Progenitor cell of endocrine pancreas (in vitro differentiated cells): ENCODE results near the gene SGSM1. TPM values are rescaled to one million over a fixed set of nuclear protein-coding genes. Genes with fewer than 3 reads are reported as not detected.
A peak's percentile ranks its signal among the peaks of the same experiment; 100 is the strongest.

Experiments
- DNase-seq: peaks from one replicate; pipeline ENCODE4 v3.0.0; 2021; ENCODE audit warnings: low spot score; ENCODE audit not compliant: unreplicated experiment
- H3K27ac Mint-ChIP-seq: 2 replicates; pipeline ENCODE4 v1.8.0; 2021; ENCODE audit warnings: mild to moderate bottlenecking, moderate library complexity, mixed read lengths
- H3K27me3 Mint-ChIP-seq: 2 replicates; pipeline ENCODE4 v1.8.0; 2021; ENCODE audit warnings: mixed read lengths
- H3K36me3 Mint-ChIP-seq: 2 replicates; pipeline ENCODE4 v1.8.0; 2022; ENCODE audit warnings: mixed read lengths; ENCODE audit not compliant: insufficient read depth
- H3K4me1 Mint-ChIP-seq: 2 replicates; pipeline ENCODE4 v1.8.0; 2021; ENCODE audit warnings: low read depth, mixed read lengths
- H3K4me3 Mint-ChIP-seq: 2 replicates; pipeline ENCODE4 v1.8.0; 2021; ENCODE audit warnings: low read depth, mild to moderate bottlenecking, moderate library complexity, mixed read lengths
- H3K9me3 Mint-ChIP-seq: 2 replicates; pipeline ENCODE4 v1.8.0; 2021; ENCODE audit warnings: low read depth, mixed read lengths
- CTCF ChIP-seq: fragments of 200-600 bp; sonication (generic); IDR thresholded peaks from one replicate; pipeline ENCODE4 v1.5.0; 2021; ENCODE audit warnings: antibody characterized with exemption, mild to moderate bottlenecking; ENCODE audit not compliant: unreplicated experiment
- total RNA-seq: library from RNA; stranded (reverse); gene quantifications from 2 replicates; pipeline ENCODE4 v1.2.1, GENCODE V29; 2021

Gene SGSM1
- total RNA-seq, 1 donor from 2014 or later, result 3.9 TPM

- no peaks in the 10 kb centered on the region for H3K9me3 Mint-ChIP-seq
Observed at GRCh38 chr22:24761888-24762675, 43.9 kb upstream of the SGSM1 start.

DNA sequence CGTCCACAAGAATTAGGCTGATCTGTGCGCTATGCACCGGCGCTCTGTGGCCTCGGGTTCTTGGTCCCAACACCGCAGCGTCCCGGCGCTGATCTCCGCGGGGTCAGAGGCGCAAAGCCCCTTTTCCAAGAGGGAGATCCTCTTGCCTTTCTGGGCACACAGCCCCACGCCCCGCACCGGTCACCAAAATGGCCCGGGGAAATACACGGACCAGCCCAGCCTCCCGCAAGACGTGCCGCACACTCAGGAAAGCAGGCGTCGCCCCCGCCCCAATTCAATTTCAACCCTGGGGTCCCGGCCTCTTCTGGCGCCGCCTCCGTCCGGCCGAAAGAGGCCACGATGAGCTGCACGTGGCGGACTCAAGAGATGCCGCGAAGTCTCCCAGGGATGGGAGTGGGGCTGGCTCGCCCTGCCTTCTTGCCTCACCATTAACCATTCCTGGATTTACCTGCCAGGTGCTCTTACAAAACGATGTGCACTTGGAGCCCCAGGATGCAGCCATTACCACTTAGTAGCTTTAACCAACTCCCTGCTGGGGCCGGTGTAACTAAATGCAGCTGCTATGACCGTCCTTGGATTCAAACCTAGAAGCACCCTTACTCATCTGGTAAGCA is 42.0 kb upstream of the SGSM1 start:
- no peak overlapping the region for H3K4me3 Mint-ChIP-seq
- no peak for TF ChIP-seq CTCF
- no peaks in the 10 kb centered on the region for H3K36me3 Mint-ChIP-seq
- H3K9me3 Mint-ChIP-seq, result no peaks in the 10 kb centered on the region
- H3K4me1 Mint-ChIP-seq, result no peaks in the 10 kb centered on the region
- H3K27me3 Mint-ChIP-seq, result peaks cover 5% of the 10 kb centered on the region
- no peak overlapping the region for H3K27ac Mint-ChIP-seq
- no peak for DNase-seq

More at GRCh38 chr22:24761888-24762675, 43.9 kb upstream of the SGSM1 start:
- no peak for DNase-seq
- no peak for TF ChIP-seq CTCF
- H3K4me3 Mint-ChIP-seq, result no peak overlapping the region
- H3K36me3 Mint-ChIP-seq, result no peaks in the 10 kb centered on the region
- H3K27me3 Mint-ChIP-seq, result peaks cover 5% of the 10 kb centered on the region
- H3K4me1 Mint-ChIP-seq, result no peaks in the 10 kb centered on the region
- H3K27ac Mint-ChIP-seq, result no peak overlapping the region

DNA sequence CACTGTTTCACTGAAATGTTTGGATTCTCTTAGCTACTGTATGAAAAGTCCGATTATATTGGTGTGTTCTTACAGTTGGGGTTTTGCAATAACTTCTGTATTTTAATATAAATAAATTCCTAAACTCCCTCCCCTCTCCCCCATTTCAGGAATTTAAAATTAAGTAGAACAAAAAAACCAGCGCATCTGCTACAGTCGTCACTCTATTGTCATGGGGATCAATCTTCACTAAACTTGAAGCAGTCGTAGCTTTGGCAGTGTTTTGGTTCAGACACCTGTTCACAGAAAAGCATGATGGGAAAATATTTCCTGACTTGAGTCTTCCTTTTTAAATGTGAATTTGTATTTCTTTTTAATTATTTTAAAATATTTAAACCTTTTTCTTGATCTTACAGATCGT is 40.8 kb upstream of the SGSM1 start:
- Mint-ChIP-seq H3K4me3 (no peak overlapping the region), H3K27me3 (peaks cover 5% of the 10 kb centered on the region), H3K9me3 (no peaks in the 10 kb centered on the region), H3K36me3 (no peaks in the 10 kb centered on the region), H3K4me1 (no peaks in the 10 kb centered on the region), H3K27ac (no peak overlapping the region)
- no peak for TF ChIP-seq CTCF
- DNase-seq, result no peak

DNA sequence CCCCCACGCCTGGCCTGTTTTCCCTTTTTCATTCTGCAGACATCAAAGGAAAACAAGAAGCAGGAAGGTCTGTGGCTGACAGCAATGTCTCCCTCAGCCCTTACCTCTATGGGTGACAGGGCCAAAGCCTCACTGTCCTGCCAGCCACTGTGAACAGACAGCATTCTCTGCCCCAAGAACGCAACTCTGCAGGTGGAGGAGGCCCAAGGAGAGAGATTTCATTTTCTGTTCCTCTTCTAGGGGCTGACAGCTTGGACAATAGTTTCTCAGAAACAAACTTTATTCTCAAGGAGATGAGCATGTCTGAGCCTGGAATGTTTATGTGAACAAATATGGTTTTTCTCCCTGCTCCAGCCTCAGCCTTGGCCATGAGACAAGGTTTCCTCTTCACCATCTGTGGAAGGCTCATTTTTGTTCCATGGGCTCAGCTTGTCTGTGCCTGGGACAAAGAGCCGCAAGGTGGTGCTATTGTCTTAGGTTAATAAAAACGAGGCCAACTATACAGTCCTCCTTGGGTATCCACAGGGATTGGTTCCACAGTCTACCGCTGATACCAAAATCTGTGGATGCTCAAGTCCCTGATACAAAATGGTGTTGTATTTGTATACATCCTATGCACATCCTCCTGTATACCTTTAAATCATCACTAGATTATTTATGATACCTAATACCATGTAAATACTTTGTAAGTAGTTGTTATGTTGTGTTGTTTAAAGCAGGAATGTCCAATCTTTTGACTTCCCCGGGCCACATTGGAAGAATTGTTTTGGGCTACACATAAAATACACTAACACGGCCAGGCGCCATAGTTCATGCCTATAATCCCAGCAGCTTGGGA is 37.3 kb upstream of the SGSM1 start:
- no peaks in the 10 kb centered on the region for H3K4me1 Mint-ChIP-seq
- no peaks in the 10 kb centered on the region for H3K9me3 Mint-ChIP-seq

More for the DNA sequence above, 37.3 kb upstream of the SGSM1 start:
- Mint-ChIP-seq H3K4me3 (no peak overlapping the region), H3K36me3 (no peaks in the 10 kb centered on the region), H3K27ac (no peak overlapping the region), H3K27me3 (peaks cover 9% of the 10 kb centered on the region)
- peak; percentile 40 for DNase-seq
- peak; percentile 76 for TF ChIP-seq CTCF
